Measurements from ENCODE around the gene KRT74. TPM values are rescaled to one million over a fixed set of nuclear protein-coding genes. Genes with fewer than 3 reads are reported as not detected.

Gene KRT74
- total and polyA plus RNA-seq, 7 donors = not detected

DNA sequence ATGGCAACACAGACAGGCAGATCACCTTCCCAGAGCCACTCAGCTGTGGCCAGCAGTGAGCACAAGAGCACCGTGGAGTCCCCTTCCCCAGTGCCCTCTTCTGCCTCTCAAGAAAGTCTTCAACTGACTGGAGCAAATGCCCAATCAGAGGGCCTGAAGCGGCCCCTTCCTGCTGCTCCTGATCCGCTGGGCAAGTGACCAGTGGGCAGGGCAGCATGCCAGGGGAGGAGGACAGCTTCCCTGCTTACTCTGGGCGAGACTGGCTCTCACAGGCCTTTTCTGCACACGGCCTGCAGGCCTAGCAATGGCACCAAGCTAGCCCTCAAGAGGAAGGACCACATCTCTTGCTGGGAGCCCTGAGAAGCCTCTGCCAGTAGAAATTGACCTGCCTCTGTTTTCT is 21.6 kb downstream of the KRT74 start:
- Histone ChIP-seq H3K4me3 (no peak overlapping the region), H3K27ac (no peak overlapping the region), H3K4me1 (no peaks in the 10 kb centered on the region), H3K9me3 (no peaks in the 10 kb centered on the region), H3K36me3 (ENCODE audit: insufficient read depth in 1 of 2, low read depth in 1 of 2) (no peaks in the 10 kb centered on the region), H3K27me3 (ENCODE audit: insufficient read depth in 3 of 3, low read length in 2 of 3) (no peaks in the 10 kb centered on the region)
- intact Hi-C loops (cut with DNase I) = no loop called here
- TF ChIP-seq CTCF (IDR thresholded peaks at IDR 0.05) = no peak
- DNase-seq (peak in 1 of 2 donors; percentile 28), ATAC-seq (no peak)
- WGBS, 3 donors = 47 to 57% (median 53%) methylated on average over 5 of the region's 5 CpGs

- WGBS, 3 donors = 37 to 52% (median 42%) methylated on average over 6 of the region's 6 CpGs
- intact Hi-C loops (cut with DNase I) = no loop called here
- DNase-seq (no peak), ATAC-seq (no peak)
- H3K27ac ChIP-seq = no peak overlapping the region
- peaks cover 0 to 4% (median 0%) of the 10 kb centered on the region in 3 donors for H3K27me3 ChIP-seq (ENCODE audit: insufficient read depth in 3 of 3, low read length in 2 of 3)
- no peak for TF ChIP-seq CTCF (IDR thresholded peaks at IDR 0.05)
- H3K9me3 ChIP-seq = no peaks in the 10 kb centered on the region
- H3K4me1 ChIP-seq = no peaks in the 10 kb centered on the region
- no peak overlapping the region for H3K4me3 ChIP-seq
- H3K36me3 ChIP-seq (ENCODE audit: insufficient read depth in 1 of 2, low read depth in 1 of 2) = no peaks in the 10 kb centered on the region
Observed at GRCh38 chr12:52551216-52551865, 22.3 kb downstream of the KRT74 start.

- intact Hi-C loops (cut with DNase I) = no loop called here
- ATAC-seq = no peak
- no peak for TF ChIP-seq CTCF (IDR thresholded peaks at IDR 0.05)
Observed at GRCh38 chr12:52546126-52546525, 27.5 kb downstream of the KRT74 start.

GRCh38 chr12:52543985-52544883 is 29.4 kb downstream of the KRT74 start:
- 20 to 39% (median 31%) methylated on average over 17 of the region's 17 CpGs for WGBS, 3 donors
- H3K9me3 ChIP-seq = no peaks in the 10 kb centered on the region
- no peak overlapping the region for H3K27ac ChIP-seq
- no peaks in the 10 kb centered on the region for H3K36me3 ChIP-seq (ENCODE audit: insufficient read depth in 1 of 2, low read depth in 1 of 2)
- no peaks in the 10 kb centered on the region for H3K4me1 ChIP-seq
- H3K4me3 ChIP-seq = no peak overlapping the region
- H3K27me3 ChIP-seq (ENCODE audit: insufficient read depth in 3 of 3, low read length in 2 of 3) = peaks cover 0 to 9% (median 0%) of the 10 kb centered on the region in 3 donors
- no peak for TF ChIP-seq CTCF (IDR thresholded peaks at IDR 0.05)
- ATAC-seq (peak in 1 of 4 donors; percentile 57), DNase-seq (peak in 1 of 2 donors; percentile 33)
- intact Hi-C loops (cut with DNase I) = no loop called here

More at GRCh38 chr12:52546126-52546525, 27.5 kb downstream of the KRT74 start:
- Histone ChIP-seq H3K9me3 (no peaks in the 10 kb centered on the region), H3K27ac (no peak overlapping the region), H3K27me3 (ENCODE audit: insufficient read depth in 3 of 3, low read length in 2 of 3) (peaks cover 0 to 9% (median 0%) of the 10 kb centered on the region in 3 donors), H3K4me1 (no peaks in the 10 kb centered on the region), H3K4me3 (no peak overlapping the region), H3K36me3 (ENCODE audit: insufficient read depth in 1 of 2, low read depth in 1 of 2) (no peaks in the 10 kb centered on the region)
- WGBS, 3 donors = 88 to 93% (median 89%) methylated on average over 15 of the region's 15 CpGs
- no peak for DNase-seq
